Mesendoderm (in vitro differentiated cells): ENCODE measurements around the gene ADI1.

Experiments used
- DNase-seq: peaks from one replicate; pipeline ENCODE4 v3.0.0; 2013
- H2AK5ac ChIP-seq: 2 replicates; pipeline ENCODE4 v1.6.1; 2013; ENCODE audit warnings: low read length, inconsistent platforms
- H2BK120ac ChIP-seq: 2 replicates; pipeline ENCODE4 v1.6.1; 2013; ENCODE audit warnings: low read depth, mild to moderate bottlenecking, low read length, moderate library complexity, mixed read lengths
- H2BK15ac ChIP-seq: replicated peaks from 2 replicates; pipeline ENCODE4 v1.6.1; 2013; ENCODE audit warnings: low read depth, mild to moderate bottlenecking, moderate library complexity
- H2BK5ac ChIP-seq: 2 replicates; pipeline ENCODE4 v1.6.1; 2013; ENCODE audit warnings: low read length, inconsistent platforms
- H3K18ac ChIP-seq: 2 replicates; pipeline ENCODE4 v1.6.1; 2013; ENCODE audit warnings: mild to moderate bottlenecking, low read length, mixed read lengths
- H3K23ac ChIP-seq: one replicate; pipeline ENCODE4 v1.6.1; 2013; ENCODE audit warnings: low read length
- H3K27ac ChIP-seq: 2 replicates; pipeline ENCODE4 v1.5.1; 2013; ENCODE audit warnings: low read depth, mild to moderate bottlenecking, inconsistent platforms, low read length, moderate library complexity
- H3K27me3 ChIP-seq: 2 replicates; pipeline ENCODE4 v1.6.1; 2013; ENCODE audit warnings: low read length, control low read depth, mild to moderate bottlenecking, inconsistent platforms; ENCODE audit not compliant: insufficient read depth, poor library complexity
- H3K36me3 ChIP-seq: 2 replicates; pipeline ENCODE4 v1.6.1; 2013; ENCODE audit warnings: low read length, inconsistent platforms; ENCODE audit not compliant: control insufficient read depth, insufficient read depth
- H3K4ac ChIP-seq: one replicate; pipeline ENCODE4 v1.6.1; 2013; ENCODE audit warnings: low read depth, mild to moderate bottlenecking, low read length, moderate library complexity
- H3K4me1 ChIP-seq: 2 replicates; pipeline ENCODE4 v1.6.1; 2013; ENCODE audit warnings: low read depth, low read length, inconsistent platforms; ENCODE audit not compliant: control insufficient read depth
- H3K4me2 ChIP-seq: 2 replicates; pipeline ENCODE4 v1.6.1; 2013; ENCODE audit warnings: low read length
- H3K4me3 ChIP-seq: 2 replicates; pipeline ENCODE4 v1.5.1; 2013; ENCODE audit warnings: mild to moderate bottlenecking, low read length
- H3K56ac ChIP-seq: one replicate; pipeline ENCODE4 v1.6.1; 2013; ENCODE audit warnings: low read length
- H3K79me1 ChIP-seq: 2 replicates; pipeline ENCODE4 v1.6.1; 2013; ENCODE audit warnings: low read length, inconsistent platforms
- H3K79me2 ChIP-seq: 2 replicates; pipeline ENCODE4 v1.6.1; 2013; ENCODE audit warnings: mild to moderate bottlenecking, low read length; ENCODE audit not compliant: control insufficient read depth, insufficient read depth
- H3K9ac ChIP-seq: 2 replicates; pipeline ENCODE4 v1.6.1; 2013; ENCODE audit warnings: low read length, inconsistent platforms
- H4K5ac ChIP-seq: one replicate; pipeline ENCODE4 v1.6.1; 2013; ENCODE audit warnings: low read length
- H4K8ac ChIP-seq: one replicate; pipeline ENCODE4 v1.6.1; 2013; ENCODE audit warnings: low read depth, mild to moderate bottlenecking, control low read depth, low read length, moderate library complexity
- WGBS: extraction: QIAGEN DNeasy Blood & Tissue Kit; methylation state at CpG from one replicate; pipeline ENCODE4 v1.1.7; 2013; ENCODE audit warnings: low lambda C conversion rate, missing lambda C conversion rate; ENCODE audit not compliant: insufficient coverage; ENCODE audit errors: extremely low coverage; 5-methylcytosine and 5-hydroxymethylcytosine counted together

Gene ADI1

GRCh38 chr2:3488061-3488531, 31.2 kb downstream of the ADI1 start:
- no peak overlapping the region for H2BK5ac ChIP-seq
- no peak overlapping the region for H3K4me2 ChIP-seq
- WGBS, result no CpG with 5 or more reads among the region's 6 CpGs
- no peaks in the 10 kb centered on the region for H3K36me3 ChIP-seq
- no peak overlapping the region for H3K18ac ChIP-seq
- no peak overlapping the region for H3K4me3 ChIP-seq
- no peak overlapping the region for H3K56ac ChIP-seq
- no peak overlapping the region for H3K4ac ChIP-seq
- H3K4me1 ChIP-seq, result no peaks in the 10 kb centered on the region
- no peak overlapping the region for H2AK5ac ChIP-seq
- no peaks in the 10 kb centered on the region for H3K27me3 ChIP-seq
- no peak overlapping the region for H3K9ac ChIP-seq
- no peak overlapping the region for H2BK120ac ChIP-seq
- H4K8ac ChIP-seq, result no peak overlapping the region
- DNase-seq, result no peak
- H3K79me2 ChIP-seq, result no peaks in the 10 kb centered on the region
- no peak overlapping the region for H4K5ac ChIP-seq
- H2BK15ac ChIP-seq, result no peak overlapping the region
- H3K27ac ChIP-seq, result no peak overlapping the region
- H3K79me1 ChIP-seq, result no peaks in the 10 kb centered on the region
- no peak overlapping the region for H3K23ac ChIP-seq

- no peak overlapping the region for H3K23ac ChIP-seq
- no peaks in the 10 kb centered on the region for H3K4me1 ChIP-seq
- H3K56ac ChIP-seq, result no peak overlapping the region
- H3K79me1 ChIP-seq, result no peaks in the 10 kb centered on the region
- no peak overlapping the region for H3K4ac ChIP-seq
- H2BK120ac ChIP-seq, result no peak overlapping the region
- no peak for DNase-seq
- H3K27ac ChIP-seq, result no peak overlapping the region
- H2BK15ac ChIP-seq, result no peak overlapping the region
- no peaks in the 10 kb centered on the region for H3K27me3 ChIP-seq
- H3K18ac ChIP-seq, result no peak overlapping the region
- H4K8ac ChIP-seq, result no peak overlapping the region
- no CpG with 5 or more reads among the region's 10 CpGs for WGBS
- H2AK5ac ChIP-seq, result no peak overlapping the region
- H4K5ac ChIP-seq, result no peak overlapping the region
- H3K4me2 ChIP-seq, result no peak overlapping the region
- H3K9ac ChIP-seq, result no peak overlapping the region
- no peak overlapping the region for H2BK5ac ChIP-seq
- H3K4me3 ChIP-seq, result no peak overlapping the region
- no peaks in the 10 kb centered on the region for H3K79me2 ChIP-seq
- no peaks in the 10 kb centered on the region for H3K36me3 ChIP-seq
Measured at GRCh38 chr2:3487432-3487831, 31.9 kb downstream of the ADI1 start.

DNA sequence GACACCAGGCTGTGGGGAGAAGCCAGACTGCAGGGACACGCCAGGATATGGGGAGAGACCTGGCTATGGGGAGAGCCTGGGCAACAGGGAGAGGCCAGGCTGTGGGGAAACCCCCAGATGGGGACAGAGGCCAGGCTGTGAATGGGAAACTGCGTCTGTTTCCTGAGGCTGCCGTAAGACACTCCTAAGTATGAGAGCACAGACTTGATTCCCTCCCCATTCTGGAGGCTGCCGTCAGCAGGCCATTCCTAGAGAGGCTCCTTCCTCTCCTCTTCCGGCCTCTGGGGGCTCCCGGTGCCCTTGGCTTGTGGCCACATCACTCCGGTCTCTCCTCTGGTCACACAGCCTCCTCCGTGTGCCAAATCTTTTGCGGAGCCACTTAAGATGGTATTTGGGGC, 32.3 kb downstream of the ADI1 start:
- no peak overlapping the region for H3K4me2 ChIP-seq
- no CpG with 5 or more reads among the region's 9 CpGs for WGBS
- H3K56ac ChIP-seq, result no peak overlapping the region
- no peaks in the 10 kb centered on the region for H3K36me3 ChIP-seq
- H2BK15ac ChIP-seq, result no peak overlapping the region
- H3K27ac ChIP-seq, result no peak overlapping the region
- no peak overlapping the region for H4K5ac ChIP-seq
- no peak overlapping the region for H2BK5ac ChIP-seq
- H3K4ac ChIP-seq, result no peak overlapping the region
- no peaks in the 10 kb centered on the region for H3K79me1 ChIP-seq
- H3K18ac ChIP-seq, result no peak overlapping the region
- no peaks in the 10 kb centered on the region for H3K27me3 ChIP-seq
- no peaks in the 10 kb centered on the region for H3K79me2 ChIP-seq
- H2BK120ac ChIP-seq, result no peak overlapping the region
- no peak overlapping the region for H4K8ac ChIP-seq
- no peak for DNase-seq
- no peak overlapping the region for H3K9ac ChIP-seq
- no peak overlapping the region for H2AK5ac ChIP-seq
- no peak overlapping the region for H3K23ac ChIP-seq
- no peak overlapping the region for H3K4me3 ChIP-seq
- H3K4me1 ChIP-seq, result no peaks in the 10 kb centered on the region

- Histone ChIP-seq H3K18ac (no peak overlapping the region), H2BK5ac (no peak overlapping the region), H3K79me1 (no peaks in the 10 kb centered on the region), H3K27me3 (no peaks in the 10 kb centered on the region), H3K56ac (no peak overlapping the region), H3K23ac (no peak overlapping the region), H3K79me2 (no peaks in the 10 kb centered on the region), H2BK120ac (no peak overlapping the region), H3K4me1 (no peaks in the 10 kb centered on the region), H2BK15ac (no peak overlapping the region), H2AK5ac (no peak overlapping the region), H3K9ac (no peak overlapping the region), H3K27ac (no peak overlapping the region), H3K4me3 (no peak overlapping the region), H3K4ac (no peak overlapping the region), H4K8ac (no peak overlapping the region), H3K4me2 (no peak overlapping the region), H3K36me3 (no peaks in the 10 kb centered on the region), H4K5ac (no peak overlapping the region)
- DNase-seq, result no peak
- no CpG with 5 or more reads among the region's 29 CpGs for WGBS
Measured at GRCh38 chr2:3486047-3487027, 33.0 kb downstream of the ADI1 start.

- Histone ChIP-seq H3K4me1 (no peaks in the 10 kb centered on the region), H2BK5ac (no peak overlapping the region), H3K79me1 (no peaks in the 10 kb centered on the region), H3K4me3 (no peak overlapping the region), H3K27ac (no peak overlapping the region), H2AK5ac (no peak overlapping the region), H4K5ac (no peak overlapping the region), H3K4ac (no peak overlapping the region), H3K4me2 (no peak overlapping the region), H3K56ac (no peak overlapping the region), H3K23ac (no peak overlapping the region), H3K27me3 (no peaks in the 10 kb centered on the region), H2BK120ac (no peak overlapping the region), H2BK15ac (no peak overlapping the region), H4K8ac (no peak overlapping the region), H3K9ac (no peak overlapping the region), H3K18ac (no peak overlapping the region), H3K79me2 (no peaks in the 10 kb centered on the region), H3K36me3 (no peaks in the 10 kb centered on the region)
- no CpG with 5 or more reads among the region's 11 CpGs for WGBS
- no peak for DNase-seq
Measured at GRCh38 chr2:3485166-3485565, 34.2 kb downstream of the ADI1 start.
